Ectodermal cell (in vitro differentiated cells): ENCODE results near the gene MARCHF4. TPM values are rescaled to one million over a fixed set of nuclear protein-coding genes. Genes with fewer than 3 reads are reported as not detected.

ENCODE experiments used
- H3K27ac ChIP-seq: 2 replicates; pipeline ENCODE4 v1.7.0; 2013; ENCODE audit warnings: mild to moderate bottlenecking, low read depth, low read length; ENCODE audit not compliant: insufficient read depth, poor library complexity, severe bottlenecking
- H3K27me3 ChIP-seq: 2 replicates; pipeline ENCODE4 v1.7.0; 2013; ENCODE audit warnings: mild to moderate bottlenecking, low read length; ENCODE audit not compliant: insufficient read depth, control insufficient read depth, poor library complexity, severe bottlenecking
- H3K36me3 ChIP-seq: one replicate; pipeline ENCODE4 v1.7.0; 2013; ENCODE audit warnings: low read length; ENCODE audit not compliant: control insufficient read depth, insufficient read depth
- H3K4me1 ChIP-seq: one replicate; pipeline ENCODE4 v1.7.0; 2013; ENCODE audit warnings: low read length; ENCODE audit not compliant: control insufficient read depth, insufficient read depth
- H3K4me3 ChIP-seq: 2 replicates; pipeline ENCODE4 v1.7.0; 2013; ENCODE audit warnings: low read depth, low read length, control low read depth; ENCODE audit not compliant: insufficient read depth
- H3K9me3 ChIP-seq: 2 replicates; pipeline ENCODE4 v1.7.0; 2013; ENCODE audit warnings: mild to moderate bottlenecking, low read length, moderate library complexity; ENCODE audit not compliant: control insufficient read depth
- WGBS, 2 experiments: methylation state at CpG; one replicate each; pipeline ENCODE4 v1.1.7; 2013; ENCODE audit warnings: missing lambda C conversion rate in 2 of 2; 5-methylcytosine and 5-hydroxymethylcytosine counted together
- polyA plus RNA-seq, 4 experiments: library from polyadenylated mRNA; stranded (reverse); fragments of 50-300 nt; gene quantifications; one replicate each; pipeline ENCODE4 v1.2.3, GENCODE V29; 2013

MARCHF4 gene
- polyA plus RNA-seq (2013, experiment 1 of 4): 1.1 TPM
- polyA plus RNA-seq (2013, experiment 2 of 4): 0.73 TPM
- 0.91 TPM for polyA plus RNA-seq (2013, experiment 3 of 4)
- polyA plus RNA-seq (2013, experiment 4 of 4): 1.3 TPM

GRCh38 chr2:216371721-216372702, at the start of gene MARCHF4:
TSS of gene MARCHF4 (minus strand) at chr2:216372483. CDS start at chr2:216370260, 2,223 bp downstream.
- H3K4me3 ChIP-seq: peak within 1 kb of the TSS; percentile 43
- peaks cover 13% of the 10 kb centered on the region for H3K4me1 ChIP-seq
- H3K27me3 ChIP-seq: peaks cover 42% of the 10 kb centered on the region
- H3K9me3 ChIP-seq: no peaks in the 10 kb centered on the region
- no peaks in the 10 kb centered on the region for H3K36me3 ChIP-seq
- 0 to 1% methylated on average over 54 to 60 of the region's 60 CpGs for WGBS, 2 experiments
- H3K27ac ChIP-seq: no peak within 1 kb of the TSS

GRCh38 chr2:216420367-216421101, 48.3 kb upstream of the MARCHF4 start:
- Histone ChIP-seq H3K36me3 (peaks cover 38% of the 10 kb centered on the region), H3K27me3 (no peaks in the 10 kb centered on the region), H3K4me1 (peaks cover 7% of the 10 kb centered on the region), H3K4me3 (no peak overlapping the region), H3K9me3 (no peaks in the 10 kb centered on the region), H3K27ac (no peak overlapping the region)
- 96% methylated on average over 9 of the region's 9 CpGs for WGBS, 2 experiments

GRCh38 chr2:216418981-216419380, 46.7 kb upstream of the MARCHF4 start:
- Histone ChIP-seq H3K27ac (no peak overlapping the region), H3K27me3 (no peaks in the 10 kb centered on the region), H3K36me3 (peaks cover 23% of the 10 kb centered on the region), H3K4me1 (peaks cover 7% of the 10 kb centered on the region), H3K9me3 (no peaks in the 10 kb centered on the region), H3K4me3 (no peak overlapping the region)
- 96 to 100% methylated on average over 1 of the region's 1 CpG for WGBS, 2 experiments

- H3K27ac ChIP-seq: no peak overlapping the region
- H3K4me1 ChIP-seq: peaks cover 7% of the 10 kb centered on the region
- no peaks in the 10 kb centered on the region for H3K27me3 ChIP-seq
- WGBS, 2 experiments: 87 to 93% methylated on average over 5 to 6 of the region's 6 CpGs
- peaks cover 2% of the 10 kb centered on the region for H3K36me3 ChIP-seq
- H3K9me3 ChIP-seq: no peaks in the 10 kb centered on the region
- H3K4me3 ChIP-seq: no peak overlapping the region
These were observed 44.5 kb upstream of the MARCHF4 start for GRCh38 chr2:216416571-216417307.

GRCh38 chr2:216415541-216415940, 43.3 kb upstream of the MARCHF4 start:
- H3K4me1 ChIP-seq: peaks cover 7% of the 10 kb centered on the region
- no peaks in the 10 kb centered on the region for H3K9me3 ChIP-seq
- H3K27me3 ChIP-seq: no peaks in the 10 kb centered on the region
- no peak overlapping the region for H3K27ac ChIP-seq
- WGBS, 2 experiments: 95% methylated on average over 3 of the region's 3 CpGs
- H3K4me3 ChIP-seq: no peak overlapping the region
- no peaks in the 10 kb centered on the region for H3K36me3 ChIP-seq

- whole genome bisulfite sequencing, 2 experiments: 95 to 96% methylated on average over 3 of the region's 3 CpGs
These were observed 42.6 kb upstream of the MARCHF4 start for GRCh38 chr2:216414772-216415319.

GRCh38 chr2:216413882-216414281, 41.6 kb upstream of the MARCHF4 start:
- H3K4me1 ChIP-seq: peaks cover 7% of the 10 kb centered on the region
- no peak overlapping the region for H3K27ac ChIP-seq
- H3K36me3 ChIP-seq: no peaks in the 10 kb centered on the region
- H3K9me3 ChIP-seq: no peaks in the 10 kb centered on the region
- 90 to 98% methylated on average over 5 of the region's 5 CpGs for WGBS, 2 experiments
- no peak overlapping the region for H3K4me3 ChIP-seq
- no peaks in the 10 kb centered on the region for H3K27me3 ChIP-seq

More at GRCh38 chr2:216414772-216415319, 42.6 kb upstream of the MARCHF4 start:
- no peaks in the 10 kb centered on the region for H3K27me3 ChIP-seq
- no peak overlapping the region for H3K27ac ChIP-seq
- H3K4me1 ChIP-seq: peaks cover 7% of the 10 kb centered on the region
- no peaks in the 10 kb centered on the region for H3K9me3 ChIP-seq
- H3K4me3 ChIP-seq: no peak overlapping the region
- no peaks in the 10 kb centered on the region for H3K36me3 ChIP-seq

- Histone ChIP-seq H3K9me3 (no peaks in the 10 kb centered on the region), H3K36me3 (no peaks in the 10 kb centered on the region), H3K4me1 (peaks cover 5% of the 10 kb centered on the region), H3K27me3 (no peaks in the 10 kb centered on the region), H3K4me3 (peak within 1 kb of the TSS; percentile 75), H3K27ac (no peak within 1 kb of the TSS)
- 7 to 8% methylated on average over 56 of the region's 56 CpGs for WGBS, 2 experiments
These were observed 40.0 kb upstream of the MARCHF4 start, which contains the start of gene SMARCAL1 for GRCh38 chr2:216412022-216412999. TSS of gene SMARCAL1 (plus strand) at chr2:216412484. CDS start at chr2:216414705, 2,221 bp downstream.
